Stimulated activated naive CD4-positive, alpha-beta T cell treated with Interleukin-2 at 50 U/mL for 16 hours (primary cell): Measurements from ENCODE around the gene REXO1.

Source experiments
- DNase-seq: peaks from one replicate; lab custom pipeline; 2025; lab: John Stamatoyannopoulos, UW

Gene REXO1

GRCh38 chr19:1828279-1829238, 19.7 kb downstream of the REXO1 start:
- no peak for DNase-seq

- no peak for DNase-seq
Observed at GRCh38 chr19:1827566-1828278, 20.6 kb downstream of the REXO1 start.

DNA sequence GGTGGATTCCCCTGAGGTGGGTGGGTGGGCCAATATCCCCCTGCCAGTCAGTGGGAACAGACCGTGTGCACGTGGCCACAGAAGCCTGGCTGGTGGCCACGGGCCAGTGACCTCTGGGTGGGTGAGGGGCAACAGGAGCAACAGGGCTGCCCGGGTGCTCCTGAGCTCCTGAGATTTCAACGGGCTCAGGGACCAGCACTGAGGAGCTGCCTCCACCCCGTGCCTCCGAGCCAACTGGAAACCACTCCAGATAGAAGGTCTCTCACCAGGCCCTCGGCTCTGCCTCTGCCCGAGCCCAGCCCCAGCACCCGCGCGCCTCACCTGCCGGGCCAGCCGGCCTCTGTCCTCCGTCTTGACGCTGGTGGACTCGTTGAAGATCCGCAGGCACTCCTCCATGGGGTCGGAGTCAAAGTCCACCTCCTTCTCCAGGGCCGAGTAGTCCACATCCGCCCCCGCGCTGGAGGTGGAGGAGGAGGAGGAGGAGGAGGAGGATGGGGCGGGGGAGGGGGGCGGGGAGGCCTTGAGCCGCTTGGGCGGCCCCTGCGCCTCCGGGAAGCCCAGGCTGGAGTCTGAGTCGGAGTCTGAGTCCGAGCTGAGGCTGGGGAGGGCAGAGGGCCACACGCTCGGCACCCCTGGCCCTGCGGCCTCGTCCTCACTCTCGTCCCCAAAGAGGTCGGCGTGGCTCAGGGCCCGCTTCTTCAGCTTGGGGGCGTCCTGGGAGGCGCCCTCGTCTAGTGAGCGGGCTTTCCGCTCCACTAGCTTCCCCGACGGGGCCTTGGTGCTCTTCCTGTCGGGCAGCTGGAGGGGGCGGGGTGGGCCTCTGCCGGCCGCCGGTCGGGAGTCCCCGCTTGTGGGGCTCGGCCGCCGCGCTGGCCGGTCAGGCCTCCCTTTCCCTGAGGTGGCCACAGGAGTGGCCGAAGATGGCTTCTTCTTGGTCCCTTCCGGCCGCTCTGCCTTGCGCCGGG, 21.4 kb downstream of the REXO1 start:
- no peak for DNase-seq

DNA sequence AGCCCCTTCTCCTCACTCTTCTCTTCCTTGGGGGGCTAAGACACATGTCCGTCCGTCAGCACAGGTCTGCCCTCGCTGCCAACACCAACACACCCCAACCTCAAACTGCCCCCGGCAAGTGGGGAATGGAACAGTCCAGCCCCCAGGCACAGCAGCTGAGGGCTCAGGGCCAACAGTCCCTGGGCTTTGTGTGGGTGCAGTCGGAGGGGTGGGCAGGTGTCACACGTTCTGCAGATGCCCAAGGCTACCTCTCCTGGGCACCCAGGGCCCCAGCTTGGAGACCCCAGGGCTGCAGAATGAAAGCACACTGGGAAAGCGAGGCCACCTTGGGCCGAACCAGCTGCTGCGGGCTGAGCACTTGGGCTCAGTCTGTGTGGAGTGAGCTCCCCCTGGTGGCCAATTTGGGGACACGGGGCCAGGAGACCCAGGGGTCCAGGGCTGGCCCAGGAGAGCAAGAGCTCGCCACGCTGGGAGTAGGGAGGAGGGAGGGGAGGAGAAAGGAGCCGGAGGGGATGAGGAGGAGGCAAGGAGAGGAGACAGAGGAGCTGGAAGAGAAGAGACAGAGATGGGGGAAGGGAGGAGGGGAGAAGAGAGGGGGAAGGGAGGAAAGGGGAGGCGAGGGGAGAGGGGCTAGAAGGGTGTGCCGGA, 22.2 kb downstream of the REXO1 start:
- DNase-seq = peak; percentile 66

GRCh38 chr19:1824252-1824622, 24.0 kb downstream of the REXO1 start:
- DNase-seq = no peak

- no peak for DNase-seq
Observed at GRCh38 chr19:1823539-1824251, 24.6 kb downstream of the REXO1 start.

DNA sequence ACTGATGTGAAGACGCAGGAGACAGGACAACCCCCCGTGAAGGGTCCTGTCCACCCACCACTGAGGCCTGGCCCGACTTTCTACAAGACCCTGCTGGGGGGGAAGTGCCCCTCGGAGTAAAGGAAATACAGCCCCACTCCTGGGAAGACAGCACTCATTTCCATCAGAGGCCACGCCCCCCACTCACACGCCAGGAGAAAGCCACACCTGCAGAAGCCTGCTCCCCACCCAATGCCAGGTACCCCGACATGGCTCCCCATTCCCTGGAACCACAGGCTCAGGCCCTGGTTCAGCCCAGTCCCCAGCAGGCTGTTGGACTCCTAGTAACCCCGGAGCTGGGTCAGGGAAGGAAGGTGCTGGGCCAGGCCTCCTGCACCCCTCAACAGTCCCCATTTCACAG, 25.3 kb downstream of the REXO1 start:
- no peak for DNase-seq

DNA sequence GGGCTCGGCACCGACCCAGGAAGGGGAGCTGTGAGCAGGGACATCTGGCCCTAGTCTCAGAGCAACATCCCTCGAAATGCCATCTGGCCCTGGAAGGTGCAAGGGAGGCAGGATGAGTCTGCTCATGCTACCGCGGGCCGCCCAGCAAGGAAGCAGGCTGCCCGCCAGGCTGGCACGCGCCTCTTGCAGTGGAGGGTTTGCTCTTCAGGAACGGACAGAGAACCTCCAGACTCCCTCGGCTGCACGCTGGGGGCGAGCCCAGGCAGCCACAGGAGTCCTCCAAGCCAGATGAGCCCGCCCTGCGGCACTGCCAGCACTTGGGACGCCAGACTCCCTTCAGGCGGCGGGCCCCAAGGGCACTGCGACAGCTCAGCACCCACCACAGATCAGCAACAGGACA, 26.1 kb downstream of the REXO1 start:
- DNase-seq = no peak

DNA sequence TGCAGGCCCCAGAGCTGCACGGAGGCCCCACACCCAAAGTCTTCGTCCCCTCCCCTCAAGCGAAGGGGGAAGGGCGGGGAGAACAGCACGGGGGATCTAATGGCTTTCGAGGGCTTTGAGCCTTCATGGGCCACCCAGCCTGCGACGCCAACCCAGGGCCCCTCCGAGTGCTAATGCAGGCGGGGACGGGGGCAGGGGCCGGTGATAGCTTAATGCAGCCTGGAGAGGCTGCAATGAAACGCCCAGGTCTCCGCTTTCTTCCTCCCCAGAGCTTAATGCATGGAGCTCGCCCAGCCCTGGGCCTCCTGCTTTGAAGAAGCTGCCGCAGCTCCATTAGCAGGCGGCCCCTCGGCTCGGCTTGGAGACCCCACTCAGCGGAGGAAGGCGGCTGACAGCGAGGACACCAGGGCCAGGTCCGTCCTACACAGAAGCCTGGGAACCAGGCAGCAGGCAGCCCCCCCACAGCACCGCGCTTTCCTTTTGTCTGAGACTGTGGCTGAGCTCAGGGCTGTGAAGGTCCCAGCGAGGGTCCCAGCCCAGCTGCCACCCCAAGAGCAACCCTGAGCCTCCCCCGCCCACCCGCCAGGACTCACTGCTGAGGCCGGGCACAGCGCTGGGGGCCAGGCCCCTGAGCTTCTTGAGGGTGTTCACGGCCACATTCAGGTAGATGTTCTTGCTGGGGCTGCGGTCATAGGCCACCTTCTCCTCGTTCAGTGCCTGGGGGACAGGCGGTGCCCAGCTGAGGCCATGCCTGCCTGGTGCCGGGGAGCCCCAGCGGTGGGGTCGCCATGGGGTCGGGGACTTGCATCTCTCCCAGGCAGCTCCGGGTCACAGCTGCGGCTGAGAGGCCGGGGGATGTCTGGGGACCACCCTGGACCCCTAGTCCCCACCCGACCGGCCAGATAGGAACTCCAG, 28.7 kb downstream of the REXO1 start:
- no peak for DNase-seq

DNA sequence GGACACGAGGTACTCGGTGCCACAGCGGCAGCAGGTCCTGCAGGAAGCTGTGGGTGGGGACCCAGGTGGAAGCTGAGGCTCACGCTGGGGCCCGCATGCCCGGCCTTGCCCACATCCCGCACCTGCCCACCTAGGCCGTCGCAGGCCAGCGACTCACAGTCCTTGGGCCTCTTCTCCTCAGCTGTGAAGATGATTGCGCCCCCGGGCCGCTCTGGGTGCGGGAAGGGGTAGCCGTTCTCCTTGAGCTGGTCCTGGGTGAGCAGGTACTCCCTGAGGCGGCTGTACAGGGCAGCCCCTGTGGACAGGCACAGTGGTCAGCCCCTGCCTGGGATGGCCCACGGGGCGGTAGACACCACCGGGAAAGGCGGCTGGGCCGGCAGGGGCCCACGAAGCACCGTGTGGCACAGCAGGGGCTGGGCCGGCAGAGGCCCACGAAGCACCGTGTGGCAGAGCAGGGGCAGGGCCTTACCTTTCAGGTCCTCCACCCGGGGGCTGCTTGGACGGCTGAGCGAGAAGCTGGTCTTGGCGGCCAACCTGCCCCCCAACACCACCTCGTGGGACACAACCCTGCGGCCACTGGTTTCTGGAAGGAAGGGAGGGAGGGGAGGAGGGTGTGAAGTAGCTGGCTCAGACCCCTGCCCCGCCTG, 29.6 kb downstream of the REXO1 start:
- no peak for DNase-seq

DNA sequence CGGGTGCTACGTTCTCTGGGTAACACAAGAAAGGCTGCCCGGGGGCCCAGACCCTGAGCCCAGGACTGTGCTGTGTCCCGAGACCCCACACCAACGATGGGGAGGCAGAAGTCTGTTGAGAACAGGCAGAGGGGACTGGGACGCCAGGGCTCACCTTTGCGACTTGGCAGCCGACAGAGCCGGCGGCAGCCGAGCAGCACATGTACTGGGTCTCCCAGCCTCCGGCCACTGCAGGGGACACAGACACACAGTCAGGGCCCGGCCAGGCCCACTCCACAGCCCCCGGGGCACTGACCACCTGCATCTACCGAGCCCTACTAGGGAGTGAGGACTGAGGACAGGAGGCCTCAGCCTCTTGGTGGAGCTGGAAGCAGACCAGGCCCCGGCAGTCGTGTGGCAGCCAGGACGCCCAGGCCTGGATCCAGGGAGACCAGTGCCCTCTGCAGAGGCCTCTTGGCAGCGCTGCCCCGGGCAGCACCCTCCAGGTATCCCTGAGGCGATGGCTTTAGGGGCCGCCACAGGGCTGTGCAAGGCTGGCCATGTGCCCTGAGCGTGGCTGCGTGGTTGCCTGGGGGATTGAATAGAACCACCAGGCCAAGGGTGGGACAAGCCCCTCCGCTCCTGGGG, 30.6 kb downstream of the REXO1 start:
- DNase-seq = no peak

DNA sequence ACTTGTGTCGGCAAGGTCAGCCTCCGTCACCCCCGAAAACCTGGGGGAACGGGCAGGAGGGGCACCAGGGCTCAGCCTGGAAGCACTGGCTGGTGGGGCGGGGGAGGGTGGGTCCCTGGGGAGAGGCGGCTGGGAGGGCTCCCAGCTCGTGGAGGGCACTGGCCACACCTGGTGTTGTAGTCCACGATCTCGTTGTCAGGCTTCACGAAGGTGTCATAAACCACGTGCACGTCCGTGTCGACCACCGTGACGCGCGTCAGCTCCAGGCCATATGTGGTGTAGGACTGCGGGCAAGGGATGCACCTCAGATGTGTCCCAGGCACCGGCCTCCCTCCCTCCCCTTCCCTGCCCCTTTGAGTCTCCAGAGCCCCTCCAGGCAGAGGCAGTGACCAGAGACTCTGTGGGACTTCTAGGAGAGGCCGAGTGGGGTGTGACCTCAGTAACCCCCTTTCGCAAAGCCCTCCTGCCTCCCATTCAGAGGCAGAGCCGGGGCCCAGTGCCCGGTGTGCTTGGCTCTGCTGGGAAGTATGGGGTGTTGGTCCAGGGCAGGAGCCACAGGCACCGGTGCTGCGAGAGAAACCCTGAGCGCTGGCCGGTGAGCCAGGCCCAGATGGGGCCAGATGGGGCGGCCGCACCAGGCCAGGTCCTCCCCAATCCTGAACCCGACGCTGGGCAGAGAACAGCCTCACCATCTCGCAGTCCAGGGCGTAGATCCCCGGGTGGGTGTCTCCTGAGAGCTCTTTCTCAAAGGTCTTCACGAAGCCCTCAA, 31.6 kb downstream of the REXO1 start:
- DNase-seq = no peak

DNA sequence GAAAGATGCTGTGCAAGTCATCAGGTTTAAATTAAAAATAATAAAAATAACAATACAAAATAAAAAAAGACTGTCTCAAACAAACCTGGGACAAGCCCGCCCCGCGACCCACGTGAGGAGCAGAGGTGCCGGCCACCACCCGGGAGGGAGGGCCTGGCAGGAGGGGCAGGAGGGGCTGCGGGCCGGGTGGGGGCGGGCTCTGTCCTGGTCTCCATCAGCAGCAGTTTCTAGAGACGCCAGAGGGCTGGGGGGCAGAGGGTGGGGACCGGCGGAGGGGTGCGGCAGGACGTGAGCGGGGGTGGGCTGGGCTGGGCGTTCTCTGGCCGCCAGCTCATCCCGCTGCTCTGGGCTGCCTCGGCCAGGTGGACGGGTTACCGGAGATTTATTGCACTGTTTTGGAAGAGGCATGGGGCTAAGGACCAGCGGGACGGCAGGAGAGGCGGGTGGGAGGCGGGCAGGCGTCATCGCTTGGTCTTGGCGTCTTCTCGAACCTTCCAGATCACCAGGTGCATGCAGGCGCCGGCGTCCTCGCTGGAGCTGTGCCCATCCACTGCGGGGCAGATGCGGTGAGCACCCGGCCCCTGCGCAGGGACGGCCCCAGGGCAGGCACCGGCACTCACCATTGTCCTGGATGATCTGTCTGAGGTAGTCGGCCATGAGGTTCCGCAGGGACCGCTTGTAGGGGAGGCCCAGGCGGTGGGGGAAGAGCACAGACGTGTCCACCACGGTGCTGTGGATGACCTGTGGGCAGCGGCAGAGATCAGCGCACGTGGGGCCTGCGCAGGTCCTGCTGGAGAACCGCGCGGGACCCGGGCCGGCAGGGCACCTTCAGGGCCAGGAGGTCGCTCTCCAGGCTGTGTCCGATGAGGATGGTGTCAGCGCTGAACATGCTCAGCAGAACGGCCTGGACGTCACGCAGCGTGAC, 32.4 kb downstream of the REXO1 start:
- DNase-seq = no peak

DNA sequence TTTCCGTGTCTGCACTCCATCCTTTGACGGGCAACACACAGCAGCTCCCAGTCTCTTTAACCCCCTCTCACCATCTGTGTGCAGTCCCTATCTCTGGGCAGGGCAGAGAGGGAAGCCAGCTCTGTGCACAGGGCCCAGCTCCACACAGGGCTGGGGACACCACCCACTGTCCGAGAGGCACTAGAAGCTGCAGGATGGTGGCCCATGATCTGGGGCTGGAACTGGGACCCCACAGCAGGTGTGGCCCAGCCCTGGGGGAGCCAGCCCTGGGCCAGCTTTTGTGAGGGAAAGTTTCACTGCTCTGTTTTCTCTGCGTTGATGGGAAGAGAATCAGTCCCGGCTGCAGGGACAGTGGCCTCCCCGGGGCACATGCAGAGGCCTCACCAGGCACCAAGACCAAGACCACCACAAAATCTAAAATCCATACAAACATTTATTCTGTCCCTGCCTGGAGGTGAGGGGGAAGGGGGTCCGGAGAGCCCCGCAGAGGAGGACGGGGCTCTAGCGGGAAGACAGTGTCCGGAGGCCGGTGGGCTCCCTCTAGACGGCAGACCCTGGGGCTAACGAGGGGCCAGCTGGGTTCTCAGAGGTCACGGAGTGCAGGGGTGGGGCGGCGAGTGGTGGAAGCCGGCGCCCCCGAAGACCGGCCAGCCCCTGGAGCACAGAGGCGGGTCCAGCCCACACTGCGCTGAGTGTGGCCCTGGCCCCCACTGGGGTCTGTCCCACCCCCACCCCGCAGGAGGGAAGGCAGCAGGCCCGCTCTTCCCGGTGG, 33.3 kb downstream of the REXO1 start:
- no peak for DNase-seq

DNA sequence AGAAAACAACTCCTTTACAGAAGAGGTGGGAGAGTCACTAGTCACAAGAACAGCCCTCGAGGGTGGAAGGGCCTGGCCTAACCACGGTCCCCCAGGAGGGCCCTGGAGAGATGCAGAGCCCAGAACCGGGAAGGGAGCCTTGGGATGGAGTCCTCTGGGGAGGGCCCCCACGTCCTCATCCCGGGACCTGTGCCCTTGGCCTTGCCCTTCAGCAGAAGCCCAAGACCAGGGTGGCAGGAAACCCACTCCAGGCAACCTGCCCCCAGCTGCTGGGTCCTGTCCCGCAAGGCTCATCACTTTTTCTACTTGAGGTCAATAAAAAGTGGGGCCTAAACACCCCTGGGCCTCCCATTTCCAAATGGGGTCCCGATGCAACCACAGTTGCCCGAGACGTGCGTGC, 33.9 kb downstream of the REXO1 start:
- DNase-seq = no peak
